22Rv1 (cell line): Measurements from ENCODE around the gene RDH5.

Experiments used
- CTCF ChIP-seq: fragments of 450-650 bp; IDR thresholded peaks from 2 replicates; pipeline ENCODE4 v1.5.1; 2017; ENCODE audit warnings: mild to moderate bottlenecking
- ZFX ChIP-seq: fragments of 450-650 bp; IDR thresholded peaks from 2 replicates; pipeline ENCODE4 v1.6.1; 2017; ENCODE audit warnings: antibody characterized with exemption, borderline replicate concordance

GRCh38 chr12:55734595-55734994, 14.4 kb downstream of the RDH5 start:
- TF ChIP-seq CTCF (no peak), ZFX (no peak)
